ENCODE data around the gene GHR.
A peak's percentile ranks its signal among the peaks of the same experiment; 100 is the strongest.
"Not testable (repeated sequence)": the region's sequence is repeated elsewhere in the genome, so short reads cannot be mapped to it uniquely, and the experiment has no call there.

GHR gene

GRCh38 chr5:42569953-42570548, 146.8 kb downstream of the GHR start:
- DNase-seq (ENCODE audit: low read depth in 2 of 2), result no peak

DNA sequence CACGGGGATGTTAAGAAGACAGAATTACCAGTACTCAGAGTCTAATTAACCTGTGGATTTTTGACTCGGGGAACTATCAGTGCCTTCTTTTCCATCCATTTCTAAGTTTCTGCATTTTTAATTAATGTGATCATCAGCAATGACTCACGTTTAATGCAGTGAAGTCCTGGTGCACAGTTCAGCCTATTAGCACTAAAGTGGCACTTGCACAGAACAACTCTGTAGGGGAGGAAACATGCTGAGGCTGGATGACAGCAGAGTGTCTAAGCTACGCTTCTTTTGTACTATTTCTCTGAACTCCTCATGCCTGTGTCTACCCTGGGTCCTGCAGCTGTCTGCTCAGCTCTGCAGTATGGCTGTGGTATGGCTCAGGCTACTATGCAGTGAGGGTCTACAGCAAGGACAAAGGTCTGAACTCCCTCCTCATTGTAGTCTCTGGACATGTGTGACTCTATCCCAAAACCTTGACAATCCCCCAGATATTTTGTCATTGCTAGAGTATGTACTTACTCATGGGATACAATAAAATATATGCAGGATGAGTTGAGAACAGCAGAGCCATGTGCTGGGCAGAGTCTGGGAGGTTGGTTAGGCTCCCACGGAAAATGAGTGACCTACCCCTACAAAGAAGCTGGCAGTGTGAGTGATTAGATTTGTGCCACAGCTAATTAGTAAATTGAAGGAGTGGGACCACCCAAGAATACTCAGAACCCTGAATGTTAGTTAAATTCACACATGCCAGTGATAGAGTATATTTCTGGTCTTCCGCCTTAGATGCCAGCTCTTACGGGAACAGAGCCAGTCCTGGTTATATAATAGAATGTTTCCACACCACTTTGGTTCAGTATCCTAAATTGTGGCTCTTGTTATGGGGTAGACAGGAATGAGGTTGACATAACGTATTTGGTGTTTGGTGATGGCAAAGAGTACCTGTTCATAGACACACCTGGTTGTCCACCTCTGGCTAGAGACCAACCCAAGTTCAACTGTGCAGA, 148.0 kb downstream of the GHR start:
- no peak for DNase-seq (ENCODE audit: low read depth in 2 of 2)

- no peak for DNase-seq (ENCODE audit: low read depth in 2 of 2)
Measured at GRCh38 chr5:42572313-42572712, 149.1 kb downstream of the GHR start.

- no peak for DNase-seq (ENCODE audit: low read depth in 2 of 2)
Measured at GRCh38 chr5:42573386-42573785, 150.1 kb downstream of the GHR start.

- DNase-seq (ENCODE audit: low read depth in 2 of 2), result not testable (repeated sequence)
Measured at GRCh38 chr5:42575914-42576313, 152.7 kb downstream of the GHR start.

DNA sequence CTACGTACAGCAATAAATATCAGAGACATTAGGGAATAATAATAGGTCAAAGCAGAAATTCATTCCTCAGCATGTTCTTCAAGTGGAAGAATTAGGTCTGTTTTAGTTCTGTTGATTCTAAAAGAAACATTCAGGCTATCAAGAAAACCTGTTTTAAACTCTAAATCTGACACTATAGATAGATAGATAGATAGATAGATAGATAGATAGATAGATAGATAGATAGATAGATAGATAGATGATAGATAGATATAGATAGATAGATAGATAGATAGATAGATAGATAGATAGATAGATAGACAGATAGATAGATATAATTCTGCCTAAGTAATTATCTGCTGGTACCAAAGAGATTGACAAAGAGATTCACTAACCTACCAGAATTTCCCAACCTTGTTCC, 155.7 kb downstream of the GHR start:
- DNase-seq (ENCODE audit: low read depth in 2 of 2), result not testable (repeated sequence)

DNA sequence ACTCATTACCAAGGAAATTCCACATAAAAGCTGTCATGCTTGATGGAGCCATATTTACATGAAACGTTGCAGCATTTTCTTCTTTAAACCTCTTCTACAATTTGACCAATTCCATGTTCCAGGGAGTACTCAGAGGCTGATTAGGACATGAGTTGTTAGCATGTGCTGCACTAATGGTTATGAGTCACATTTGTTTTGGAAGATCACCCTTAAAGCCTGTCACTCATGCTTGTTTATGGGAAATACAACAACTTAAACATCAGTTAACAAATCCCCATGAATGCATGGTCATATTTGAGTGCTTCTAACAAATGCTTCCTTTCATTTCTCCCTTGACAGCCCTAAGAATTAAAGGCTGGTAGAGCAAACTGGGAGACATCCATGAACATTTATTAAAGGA, 156.1 kb downstream of the GHR start:
- no peak for DNase-seq (ENCODE audit: low read depth in 2 of 2)

GRCh38 chr5:42581845-42582244, 158.6 kb downstream of the GHR start:
- DNase-seq (ENCODE audit: low read depth in 2 of 2), result no peak

DNA sequence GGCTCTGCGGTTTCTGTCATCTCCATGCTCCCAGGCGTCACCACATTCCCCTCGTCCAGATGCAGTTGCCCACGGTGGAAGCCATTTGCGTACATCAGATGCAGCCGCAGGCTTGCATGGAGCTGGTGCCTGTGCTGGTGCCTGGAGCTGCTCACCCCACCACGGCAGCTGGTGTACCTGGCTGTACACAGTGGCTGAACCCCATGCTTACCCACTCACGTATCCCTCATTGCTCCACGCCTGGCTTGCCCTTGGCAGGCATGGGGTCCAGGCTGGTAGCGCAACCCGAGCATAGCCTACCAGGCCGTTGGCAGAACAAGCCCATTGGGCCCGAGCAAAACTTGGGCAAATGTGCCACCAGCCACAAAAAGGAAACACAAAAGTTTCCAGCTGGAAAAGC, 159.5 kb downstream of the GHR start:
- no peak for DNase-seq (ENCODE audit: low read depth in 2 of 2)

DNA sequence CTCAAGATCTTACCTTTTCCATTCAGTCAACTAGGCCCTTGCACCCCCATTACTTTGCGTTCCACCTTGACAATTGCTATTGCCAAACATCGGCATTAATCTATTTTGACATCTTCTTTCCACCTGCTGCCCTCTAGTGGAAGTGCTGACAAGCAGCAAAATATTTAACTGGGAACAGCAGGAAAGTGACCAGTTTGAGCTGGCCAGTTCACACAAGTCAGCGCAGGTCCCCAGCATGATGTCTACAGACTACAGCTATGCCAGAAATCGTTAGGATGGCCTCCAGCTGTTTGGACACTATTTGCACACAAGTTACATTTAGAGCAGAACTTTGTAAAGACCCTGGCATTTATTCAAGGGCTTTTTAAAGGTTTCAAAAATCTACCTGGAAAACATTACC, 160.1 kb downstream of the GHR start:
- DNase-seq (ENCODE audit: low read depth in 2 of 2), result peak; percentile 4 to 19

- no peak for DNase-seq (ENCODE audit: low read depth in 2 of 2)
Measured at GRCh38 chr5:42586625-42587024, 163.4 kb downstream of the GHR start.

GRCh38 chr5:42587096-42587723, 164.0 kb downstream of the GHR start:
- DNase-seq (ENCODE audit: low read depth in 2 of 2), result no peak

GRCh38 chr5:42590566-42590965, 167.3 kb downstream of the GHR start:
- DNase-seq (ENCODE audit: low read depth in 2 of 2), result no peak

DNA sequence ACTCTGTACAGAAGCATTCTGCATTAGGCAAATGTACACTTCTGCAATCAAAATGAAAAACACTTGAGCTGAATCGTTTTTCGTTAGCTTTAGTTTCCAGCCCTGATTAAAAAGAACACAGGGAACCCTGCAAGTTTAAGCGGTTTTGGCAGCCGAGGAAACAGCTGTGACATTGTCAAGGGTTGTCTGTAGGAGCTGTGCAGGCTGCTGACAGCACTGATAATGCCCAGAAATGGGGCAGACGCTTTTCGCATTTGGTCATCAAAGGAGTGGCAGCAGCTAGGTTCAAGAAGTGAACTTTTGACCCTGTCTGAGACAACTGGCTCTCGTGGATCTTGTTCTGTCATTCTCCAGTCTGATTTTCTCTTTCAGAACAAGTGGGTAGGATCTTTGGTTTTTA, 167.8 kb downstream of the GHR start:
- DNase-seq (ENCODE audit: low read depth in 2 of 2), result no peak

DNA sequence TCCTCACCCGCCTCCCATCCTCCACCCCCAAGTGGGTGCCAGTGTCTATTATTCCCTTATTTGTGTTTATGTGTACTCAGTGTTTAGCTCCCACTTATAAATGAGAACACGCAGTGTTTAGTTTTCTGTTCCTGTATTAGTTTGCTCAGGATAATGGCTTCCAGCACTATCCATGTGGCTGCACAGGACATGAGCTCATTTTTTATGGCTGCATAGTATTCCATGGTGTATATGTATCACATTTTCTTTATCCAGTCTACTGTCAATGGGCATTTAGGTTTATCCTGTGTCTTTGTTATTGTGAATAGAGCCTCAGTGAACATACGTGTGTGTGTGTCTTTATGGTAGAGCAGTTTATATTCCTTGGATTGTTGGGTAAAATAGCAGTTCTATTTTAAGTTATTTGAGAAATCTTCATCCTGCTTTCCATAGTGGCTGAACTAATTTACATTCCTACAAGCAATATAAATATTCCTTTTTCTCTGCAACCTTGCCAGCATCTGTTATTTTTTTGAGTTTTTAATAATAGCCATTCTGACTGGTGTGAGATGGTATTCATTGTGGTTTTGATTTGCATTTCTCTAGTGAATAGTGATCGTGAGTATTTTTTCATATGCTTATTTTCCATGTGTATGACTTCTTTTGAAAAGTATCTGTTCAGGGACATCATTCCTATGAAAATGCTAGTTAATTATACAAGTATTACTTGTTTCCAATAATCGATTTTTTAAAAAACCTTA, 169.3 kb downstream of the GHR start:
- DNase-seq (ENCODE audit: low read depth in 2 of 2), result no peak

DNA sequence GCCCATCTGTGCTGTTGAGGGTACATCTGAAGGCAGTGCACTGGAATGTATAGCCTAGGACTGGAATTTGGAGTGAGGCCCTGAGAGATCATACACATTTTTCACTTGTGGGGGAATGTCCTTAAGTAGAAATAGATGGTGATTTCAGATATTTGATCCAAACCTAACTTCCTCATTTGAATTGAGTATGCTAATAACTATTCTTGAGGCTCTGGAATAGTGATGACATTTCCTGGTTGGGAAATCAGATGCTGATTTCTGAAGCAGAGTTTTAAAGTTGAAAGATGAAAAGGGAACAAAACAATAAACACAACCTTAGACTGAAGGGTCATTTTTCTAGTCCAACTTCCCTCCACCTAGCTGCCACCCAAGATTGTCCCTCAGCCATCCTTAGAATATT, 170.4 kb downstream of the GHR start:
- DNase-seq (ENCODE audit: low read depth in 2 of 2), result no peak

GRCh38 chr5:42595597-42595996, 172.4 kb downstream of the GHR start:
- DNase-seq (ENCODE audit: low read depth in 2 of 2), result no peak

DNA sequence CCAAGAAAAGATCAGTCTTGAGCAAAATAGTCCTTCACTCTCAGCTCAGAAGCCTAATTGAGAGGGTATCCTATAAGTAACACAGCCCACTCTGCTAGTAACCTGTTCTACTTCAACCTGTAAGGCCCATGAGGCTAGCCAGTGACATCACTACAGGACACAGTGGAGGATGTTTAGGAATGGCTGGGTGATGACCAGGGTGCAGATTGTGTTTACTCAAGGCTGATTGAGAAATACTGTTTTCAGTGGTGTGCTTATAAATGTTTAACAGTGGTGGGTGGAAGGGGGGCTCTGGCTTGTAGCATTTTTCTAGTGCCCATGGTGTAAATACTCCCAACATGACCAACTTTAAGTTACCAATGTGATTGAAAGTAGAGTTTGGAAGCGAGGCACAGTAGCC, 173.6 kb downstream of the GHR start:
- no peak for DNase-seq (ENCODE audit: low read depth in 2 of 2)

GRCh38 chr5:42597318-42597937, 174.2 kb downstream of the GHR start:
- DNase-seq (ENCODE audit: low read depth in 2 of 2), result no peak

- DNase-seq (ENCODE audit: low read depth in 2 of 2), result no peak
Measured at GRCh38 chr5:42598311-42598710, 175.1 kb downstream of the GHR start.

DNA sequence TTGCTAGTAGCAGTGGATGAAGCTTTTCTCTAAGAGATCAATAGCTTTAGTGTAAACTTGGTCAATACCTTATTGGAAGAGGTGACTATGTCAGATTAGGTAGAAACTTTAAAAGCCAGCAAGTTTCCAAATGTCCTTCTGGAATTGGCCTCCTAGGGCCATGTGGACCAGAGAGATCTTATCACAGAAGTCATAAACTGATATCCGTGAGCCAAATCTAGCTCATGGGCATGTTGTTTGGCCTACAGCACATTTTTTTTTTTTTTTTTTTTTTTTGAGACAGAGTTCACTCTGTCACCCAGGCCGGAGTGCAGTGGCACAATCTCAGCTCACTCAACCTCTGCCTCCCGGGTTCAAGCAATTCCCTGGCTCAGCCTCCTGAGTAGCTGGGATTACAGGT, 175.9 kb downstream of the GHR start:
- no peak for DNase-seq (ENCODE audit: low read depth in 2 of 2)

DNA sequence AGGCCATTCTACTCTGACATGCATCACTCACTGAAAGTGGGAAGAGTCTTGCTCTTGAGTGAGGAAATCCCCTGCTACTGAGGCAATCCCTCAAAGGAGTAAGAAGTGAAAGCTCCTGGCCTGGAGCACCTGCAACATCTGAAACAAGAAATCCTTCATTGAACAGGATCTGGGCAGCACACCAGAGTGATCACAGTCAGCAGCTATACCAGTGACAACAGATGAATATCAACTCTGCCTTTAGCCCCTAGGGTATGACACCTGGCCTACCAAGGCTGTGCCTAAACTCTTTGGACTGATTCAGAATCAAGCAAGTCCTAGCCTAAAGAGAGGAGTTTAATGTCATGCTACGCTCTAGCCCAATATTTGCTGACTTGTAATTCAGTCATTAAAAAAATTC, 177.2 kb downstream of the GHR start:
- no peak for DNase-seq (ENCODE audit: low read depth in 2 of 2)

Measured in stimulated activated CD4-positive, alpha-beta T cell treated with anti-CD3 and anti-CD28 coated beads, Interleukin-4, amount 100 ng/mL, for 48 hours (primary cell).